Activated T-cell treated with anti-CD3 and anti-CD28 coated beads, Interleukin-2, amount 50 U/mL, for 48 hours (primary cell): ENCODE measurements around the gene SEMA4A.
"Not testable (repeated sequence)": the region's sequence is repeated elsewhere in the genome, so short reads cannot be mapped to it uniquely, and the experiment has no call there.

Source experiments
- DNase-seq, 2 experiments: peaks; one replicate each; pipeline ENCODE4 v3.0.0-alpha.2; 2020

SEMA4A gene

GRCh38 chr1:156162430-156163037 is 9.1 kb downstream of the SEMA4A start:
- DNase-seq, result no peak

GRCh38 chr1:156163712-156164111 is 10.3 kb downstream of the SEMA4A start:
- no peak for DNase-seq

GRCh38 chr1:156164125-156164831 is 10.9 kb downstream of the SEMA4A start:
- DNase-seq, result no peak

GRCh38 chr1:156165083-156165482 is 11.7 kb downstream of the SEMA4A start:
- no peak for DNase-seq

- DNase-seq, result no peak
Observed at GRCh38 chr1:156167536-156167935, 14.2 kb downstream of the SEMA4A start.

- no peak for DNase-seq
Observed at GRCh38 chr1:156172696-156173470, 19.5 kb downstream of the SEMA4A start.

- no peak for DNase-seq
Observed at GRCh38 chr1:156176610-156177210, 23.3 kb downstream of the SEMA4A start.

GRCh38 chr1:156177919-156178654 is 24.7 kb downstream of the SEMA4A start:
- no peak for DNase-seq

GRCh38 chr1:156180471-156180870 is 27.1 kb downstream of the SEMA4A start:
- DNase-seq, result no peak

- not testable (repeated sequence) for DNase-seq
Observed at GRCh38 chr1:156181391-156181924, 28.1 kb downstream of the SEMA4A start.

- DNase-seq, result not testable (repeated sequence)
Observed at GRCh38 chr1:156182010-156182779, 28.8 kb downstream of the SEMA4A start.

GRCh38 chr1:156186347-156187177 is 33.2 kb downstream of the SEMA4A start:
- not testable (repeated sequence) for DNase-seq

GRCh38 chr1:156190265-156190664 is 36.9 kb downstream of the SEMA4A start:
- not testable (repeated sequence) for DNase-seq

- DNase-seq, result no peak
Observed at GRCh38 chr1:156191292-156191964, 38.0 kb downstream of the SEMA4A start.

GRCh38 chr1:156193208-156193487 is 39.8 kb downstream of the SEMA4A start:
- no peak for DNase-seq

GRCh38 chr1:156193488-156194299 is 40.3 kb downstream of the SEMA4A start, which contains the start of gene SLC25A44:
Gene SLC25A44 (plus strand): TSS chr1:156194104. CDS start chr1:156199848, 5,744 bp downstream.
- peak; percentile 96 to 97 for DNase-seq

GRCh38 chr1:156194300-156194652 is 40.9 kb downstream of the SEMA4A start:
- DNase-seq, result no peak

- no peak for DNase-seq
Observed at GRCh38 chr1:156195853-156196252, 42.5 kb downstream of the SEMA4A start.

- DNase-seq, result no peak
Observed at GRCh38 chr1:156196445-156196844, 43.1 kb downstream of the SEMA4A start.
